GM19328 (cell line): Measurements from ENCODE around the gene FAS.

ENCODE experiments used
- ATAC-seq: cut with Tn5 transposase; IDR thresholded peaks from one replicate; pipeline ENCODE4 v1.9.1; 2021; ENCODE audit warnings: mild to moderate bottlenecking, moderate library complexity; ENCODE audit not compliant: unreplicated experiment

The FAS gene

DNA sequence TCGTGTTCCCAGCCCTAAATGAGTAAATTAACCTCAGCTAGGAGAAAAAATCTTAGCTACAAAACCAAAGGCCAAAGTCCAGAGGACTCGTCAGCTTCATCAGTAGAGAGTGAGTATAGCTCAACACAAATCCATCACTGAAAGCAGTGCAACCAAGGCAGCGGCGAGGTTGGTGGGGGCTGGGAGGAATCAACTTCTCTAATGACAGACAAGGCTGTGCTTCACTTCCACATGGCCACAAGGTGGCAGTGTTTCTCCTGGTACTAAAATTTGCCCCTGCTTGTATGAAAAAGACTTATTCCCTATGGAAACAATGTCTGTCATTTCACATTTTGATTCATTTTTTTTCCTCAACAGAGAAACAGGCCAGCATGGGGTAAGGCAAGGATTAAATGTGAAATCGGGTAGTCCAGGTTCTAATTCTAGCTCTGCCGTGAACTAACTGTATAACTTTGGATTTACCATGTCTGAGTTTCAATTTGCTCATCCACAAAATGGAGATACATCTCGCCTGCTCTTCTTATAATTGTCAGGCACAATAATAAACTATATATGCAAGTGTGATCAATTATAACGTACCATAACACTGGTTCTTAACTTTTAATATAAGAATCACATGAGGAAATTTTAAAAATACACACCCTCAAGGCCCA, 39.3 kb downstream of the FAS start:
- ATAC-seq: no peak

DNA sequence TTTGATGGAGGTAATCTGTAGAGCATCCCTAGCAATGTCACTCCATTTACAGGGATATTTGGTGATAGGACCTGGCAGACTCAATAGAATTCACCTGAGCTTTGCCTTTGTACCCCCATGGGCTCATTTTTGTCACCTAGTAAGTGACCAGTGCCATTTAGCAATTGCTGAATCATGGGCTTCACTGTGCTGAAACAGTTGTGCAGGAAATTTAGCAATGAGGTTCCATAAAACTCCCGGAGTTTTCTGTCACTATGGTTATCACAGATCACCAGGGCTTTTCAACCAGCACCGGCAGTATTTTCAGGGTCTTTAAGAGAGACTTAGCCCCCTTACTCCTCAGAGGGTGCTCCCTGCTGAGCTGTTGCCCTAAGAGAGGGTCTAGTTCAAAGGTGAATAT, 40.2 kb downstream of the FAS start:
- no peak for ATAC-seq

DNA sequence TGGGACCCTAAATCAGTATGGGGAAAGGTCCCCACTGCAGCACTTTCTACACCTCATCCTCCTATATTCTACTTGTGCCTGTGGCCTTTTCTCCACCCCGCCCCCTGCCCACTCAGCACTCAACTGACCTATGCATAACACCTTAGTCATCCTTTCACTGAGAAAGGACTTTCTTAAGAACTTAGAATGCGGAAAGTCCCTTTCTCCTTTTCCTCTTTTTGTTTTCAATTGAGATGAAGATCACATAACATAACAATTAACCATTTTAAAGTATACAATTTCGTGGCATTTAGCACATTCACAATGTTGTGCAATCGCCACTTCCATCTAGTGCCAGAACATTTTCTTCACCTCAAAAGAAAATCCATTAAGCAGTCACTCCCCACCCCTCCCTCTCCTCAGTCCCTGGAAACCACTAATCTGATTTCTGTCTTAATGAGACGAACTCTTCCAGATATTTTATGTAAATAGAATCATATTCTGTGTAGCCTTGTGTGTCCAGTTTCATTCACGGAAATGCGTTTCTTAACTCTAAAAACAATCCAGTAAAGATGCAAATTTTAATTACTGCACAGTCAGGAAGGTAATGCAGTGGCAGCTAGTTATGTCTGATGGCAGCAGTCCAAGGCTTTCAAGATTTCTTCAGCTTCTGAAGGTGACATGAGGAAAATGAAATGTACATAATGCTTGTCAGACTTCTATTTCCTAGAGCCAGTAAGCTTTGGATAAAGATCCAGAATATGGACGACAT, 41.7 kb downstream of the FAS start:
- no peak for ATAC-seq

DNA sequence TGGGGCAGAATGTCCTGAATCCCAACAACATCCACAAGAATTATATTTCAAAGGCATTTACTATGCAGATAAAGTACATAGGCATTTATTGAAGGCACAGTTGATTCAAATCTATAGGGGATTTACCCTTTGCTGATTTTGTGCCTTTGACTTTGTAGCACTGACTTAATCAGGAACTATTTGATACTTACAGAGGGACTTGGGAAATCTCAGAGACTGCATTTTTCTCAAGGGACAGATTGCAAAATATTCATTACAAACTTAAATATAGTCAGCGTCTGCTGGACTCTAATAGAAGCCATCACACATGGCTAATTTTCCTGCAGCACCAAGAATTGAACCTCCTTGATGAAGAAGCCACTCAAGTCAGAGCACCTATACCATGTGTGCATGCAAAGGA, 44.9 kb downstream of the FAS start:
- ATAC-seq: no peak

DNA sequence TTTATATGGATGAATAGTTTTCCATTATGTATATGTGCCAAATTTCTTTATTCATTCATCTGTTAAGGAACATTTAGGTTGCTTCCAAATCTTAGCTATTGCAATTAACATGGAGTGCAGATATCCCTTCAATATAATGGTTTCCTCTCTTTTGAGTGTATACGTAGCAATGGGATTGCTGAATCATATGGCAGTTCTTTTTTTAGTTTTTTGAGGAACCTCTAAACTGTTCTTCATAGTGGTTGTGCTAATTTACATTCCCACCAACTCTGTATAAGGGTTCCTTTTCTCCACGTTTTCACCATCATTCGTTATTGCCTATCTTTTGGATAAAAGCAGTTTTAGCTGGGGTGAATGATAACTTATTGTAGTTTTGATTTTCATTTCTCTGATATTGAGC, 46.5 kb downstream of the FAS start:
- ATAC-seq: no peak

DNA sequence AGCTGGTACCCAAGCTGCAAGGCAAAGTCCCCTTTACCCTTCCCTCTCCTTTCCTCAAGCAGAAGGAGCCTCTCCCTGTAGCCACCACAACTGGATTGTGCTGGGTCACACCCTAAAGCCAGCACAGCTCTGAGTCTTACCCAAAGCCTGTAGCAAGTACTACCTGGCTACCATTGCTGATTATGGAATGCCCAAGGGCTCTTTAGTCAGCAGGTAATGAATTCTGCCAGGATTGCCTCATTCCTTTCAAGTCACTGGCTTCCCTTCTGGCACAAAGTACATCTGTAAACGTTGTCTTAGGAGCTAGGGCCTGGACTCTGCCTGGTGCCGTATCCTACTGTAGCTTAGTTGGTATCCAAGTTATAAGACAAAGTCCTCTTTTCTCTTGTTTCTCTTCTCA, 52.0 kb downstream of the FAS start:
- ATAC-seq: no peak

DNA sequence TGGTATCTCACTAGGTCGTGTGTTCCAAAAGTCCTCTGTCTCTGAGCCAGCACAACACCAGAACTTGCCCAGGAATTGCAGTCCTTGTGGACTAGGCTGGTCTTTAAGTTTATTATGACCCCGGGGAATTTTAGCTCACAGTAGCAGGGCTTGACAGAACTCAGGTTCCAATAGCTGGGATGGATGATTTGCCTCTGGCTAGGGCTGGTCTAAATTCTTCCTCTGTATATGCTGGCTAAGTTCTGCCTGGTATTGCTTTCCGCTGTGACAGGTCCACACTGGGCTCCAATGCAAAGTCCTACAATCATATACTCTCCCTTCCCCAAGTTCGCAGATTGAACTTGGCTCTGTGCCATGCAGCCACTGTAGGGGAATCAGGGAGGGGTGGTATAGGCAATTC, 52.5 kb downstream of the FAS start:
- ATAC-seq: no peak

DNA sequence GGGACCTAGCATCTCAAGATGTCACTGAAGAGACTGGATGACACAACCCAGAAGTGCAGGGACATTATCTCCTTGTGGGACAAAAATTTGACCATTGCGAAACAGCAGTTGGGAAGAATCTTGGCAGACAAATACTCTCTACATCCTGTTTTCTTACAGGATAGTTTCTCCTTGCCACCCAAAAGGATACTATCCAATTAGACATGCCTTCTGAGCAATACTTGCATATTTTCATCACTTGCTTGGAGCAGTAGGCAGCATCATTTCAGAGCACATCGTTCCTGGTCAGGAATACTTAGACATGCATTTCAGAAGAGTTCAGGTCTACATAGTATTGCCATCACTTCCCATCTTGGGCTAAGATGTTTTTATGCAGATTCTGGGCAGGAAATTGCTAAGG, 56.8 kb downstream of the FAS start:
- no peak for ATAC-seq

DNA sequence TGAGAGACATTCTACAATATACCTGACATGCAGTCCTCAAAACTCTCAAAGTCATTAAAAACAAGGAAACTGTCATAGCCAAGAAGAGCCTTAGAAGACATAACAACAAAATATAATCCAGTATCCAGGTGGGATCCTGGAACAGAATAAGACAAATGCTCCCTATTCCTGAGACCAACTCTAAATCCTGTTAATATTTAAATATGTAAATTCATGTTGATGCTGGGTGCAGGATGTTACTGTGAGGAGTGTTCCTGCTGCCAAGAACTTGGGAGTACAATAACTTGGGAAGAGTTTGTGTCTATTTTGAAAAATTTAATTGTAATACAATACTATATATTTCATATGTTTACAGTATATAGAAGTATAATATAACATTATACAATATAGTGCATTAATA, 61.0 kb downstream of the FAS start:
- no peak for ATAC-seq

DNA sequence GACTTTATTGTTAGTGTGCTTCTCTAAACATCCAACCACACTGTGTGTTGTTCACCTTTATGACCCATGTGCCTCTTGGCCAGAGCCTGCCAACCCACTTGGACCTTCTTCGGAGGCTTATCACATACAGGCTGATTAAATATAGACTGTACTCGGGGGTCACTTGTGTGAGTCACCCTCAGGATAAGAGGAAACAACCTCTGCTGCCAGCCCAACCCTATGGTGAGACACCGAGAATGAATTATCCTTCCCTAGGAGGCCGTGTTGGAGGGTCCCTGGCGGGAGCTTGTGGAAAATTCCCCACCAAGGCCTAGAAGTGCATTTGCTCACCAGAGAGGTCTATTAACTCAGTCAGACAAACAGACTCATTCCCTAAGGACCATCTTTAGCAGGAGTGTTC, 63.0 kb downstream of the FAS start:
- ATAC-seq: no peak

DNA sequence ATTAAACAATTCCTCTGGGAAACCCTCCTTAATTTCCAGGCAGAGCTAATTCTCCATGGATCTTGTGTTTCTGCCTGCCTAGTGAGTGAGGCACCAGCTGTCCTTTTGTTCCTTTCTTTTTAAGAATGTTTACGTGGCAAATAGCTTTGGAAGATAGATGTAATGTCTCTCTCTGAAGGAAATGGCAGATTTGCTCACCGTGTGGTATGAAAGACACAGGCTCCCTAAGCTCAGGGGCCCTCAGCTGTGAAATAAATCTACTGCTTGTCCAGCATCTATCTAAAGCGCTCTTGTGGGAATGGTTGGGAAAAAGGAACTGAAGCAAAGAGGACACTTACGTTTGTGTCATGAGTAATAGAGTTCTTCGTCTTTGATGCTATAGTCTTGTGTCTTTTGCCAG, 64.6 kb downstream of the FAS start:
- ATAC-seq: no peak

DNA sequence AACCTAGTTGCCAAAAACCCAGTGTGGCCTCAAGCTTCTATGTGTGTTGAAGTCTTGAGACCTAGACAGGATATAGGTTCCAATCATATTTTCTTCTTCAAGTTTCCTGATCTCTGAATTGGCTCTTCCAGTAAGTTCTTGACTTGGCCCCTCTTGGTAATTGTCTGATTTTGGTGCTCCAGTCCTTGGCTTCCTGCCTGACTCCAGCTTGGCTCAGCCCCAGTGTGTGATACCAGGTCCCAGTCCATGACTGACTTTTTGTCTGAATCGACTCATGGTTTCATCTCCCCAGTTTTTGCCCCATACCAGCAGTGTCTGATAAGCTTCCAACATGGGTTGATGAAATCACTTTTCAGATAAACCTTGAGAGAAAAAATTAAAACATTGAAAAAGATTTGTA, 72.3 kb downstream of the FAS start:
- ATAC-seq: no peak

DNA sequence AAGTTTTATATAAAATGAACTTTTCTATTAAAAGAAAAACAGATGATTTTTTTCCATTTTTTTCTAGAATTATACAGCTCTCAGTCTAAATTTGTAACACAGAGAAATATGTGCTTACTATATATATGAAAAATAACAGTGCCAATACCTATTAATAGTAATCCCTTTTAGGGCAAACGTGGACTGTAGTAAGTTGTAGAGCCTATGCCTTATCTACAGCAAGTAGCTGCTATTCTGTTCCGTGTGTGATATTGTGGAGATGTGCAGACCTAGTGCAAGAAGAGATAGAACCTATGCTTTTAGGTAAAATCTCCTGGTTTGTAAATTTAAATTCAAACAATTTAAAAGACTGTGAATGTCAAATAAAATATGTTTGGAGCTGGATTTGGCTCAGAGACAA, 72.9 kb downstream of the FAS start:
- ATAC-seq: no peak

DNA sequence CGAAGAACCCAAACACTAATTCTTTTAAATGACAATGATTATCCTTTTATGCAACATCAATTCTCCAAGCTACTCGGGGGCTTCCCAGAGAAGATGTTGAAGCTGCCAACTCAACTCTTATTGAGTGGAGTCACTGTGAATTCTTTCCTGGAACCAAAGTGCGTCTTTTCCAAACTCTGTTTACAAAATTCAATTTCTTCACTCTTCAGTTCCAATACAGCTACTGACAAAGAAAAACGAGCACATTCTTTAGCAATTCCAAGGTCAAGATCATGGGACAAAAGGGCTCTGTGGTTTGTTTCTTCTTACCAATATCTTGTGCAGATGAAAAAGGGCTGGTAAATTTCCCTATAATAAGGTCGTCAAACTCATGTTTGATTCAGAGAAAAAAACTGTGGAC, 74.2 kb downstream of the FAS start:
- ATAC-seq: no peak
